GM12874 (cell line): ENCODE data around the gene SLC22A17.

ENCODE experiments used
- CTCF ChIP-seq: IDR thresholded peaks from 2 replicates; pipeline ENCODE4 v1.5.1; 2011; ENCODE audit warnings: low read depth, mild to moderate bottlenecking, control low read depth, low read length, moderate library complexity; ENCODE audit not compliant: insufficient read depth

Gene SLC22A17

DNA sequence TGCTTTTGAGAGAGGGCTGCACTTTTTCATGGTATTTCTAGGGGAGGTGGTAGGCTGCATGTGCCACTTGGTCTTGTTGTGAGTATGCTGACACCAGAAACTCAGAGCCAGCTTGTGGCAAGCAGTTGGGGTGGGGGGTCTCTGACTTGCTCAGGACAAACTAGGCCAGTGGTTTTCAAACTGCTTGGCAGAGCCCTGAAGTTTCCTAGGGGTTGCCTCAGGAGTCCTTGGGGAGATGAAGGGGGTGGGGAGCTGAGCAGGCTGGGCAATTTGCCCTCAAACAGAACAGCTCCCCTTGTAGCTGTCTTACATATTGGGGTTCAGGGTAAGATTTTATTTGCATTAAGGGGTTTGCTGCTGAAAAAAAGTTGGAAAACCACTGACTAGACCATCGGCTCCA lies 42.1 kb downstream of the SLC22A17 start:
- TF ChIP-seq CTCF = no peak

- no peak for TF ChIP-seq CTCF
These were observed 43.8 kb downstream of the SLC22A17 start for GRCh38 chr14:23308721-23309445.

DNA sequence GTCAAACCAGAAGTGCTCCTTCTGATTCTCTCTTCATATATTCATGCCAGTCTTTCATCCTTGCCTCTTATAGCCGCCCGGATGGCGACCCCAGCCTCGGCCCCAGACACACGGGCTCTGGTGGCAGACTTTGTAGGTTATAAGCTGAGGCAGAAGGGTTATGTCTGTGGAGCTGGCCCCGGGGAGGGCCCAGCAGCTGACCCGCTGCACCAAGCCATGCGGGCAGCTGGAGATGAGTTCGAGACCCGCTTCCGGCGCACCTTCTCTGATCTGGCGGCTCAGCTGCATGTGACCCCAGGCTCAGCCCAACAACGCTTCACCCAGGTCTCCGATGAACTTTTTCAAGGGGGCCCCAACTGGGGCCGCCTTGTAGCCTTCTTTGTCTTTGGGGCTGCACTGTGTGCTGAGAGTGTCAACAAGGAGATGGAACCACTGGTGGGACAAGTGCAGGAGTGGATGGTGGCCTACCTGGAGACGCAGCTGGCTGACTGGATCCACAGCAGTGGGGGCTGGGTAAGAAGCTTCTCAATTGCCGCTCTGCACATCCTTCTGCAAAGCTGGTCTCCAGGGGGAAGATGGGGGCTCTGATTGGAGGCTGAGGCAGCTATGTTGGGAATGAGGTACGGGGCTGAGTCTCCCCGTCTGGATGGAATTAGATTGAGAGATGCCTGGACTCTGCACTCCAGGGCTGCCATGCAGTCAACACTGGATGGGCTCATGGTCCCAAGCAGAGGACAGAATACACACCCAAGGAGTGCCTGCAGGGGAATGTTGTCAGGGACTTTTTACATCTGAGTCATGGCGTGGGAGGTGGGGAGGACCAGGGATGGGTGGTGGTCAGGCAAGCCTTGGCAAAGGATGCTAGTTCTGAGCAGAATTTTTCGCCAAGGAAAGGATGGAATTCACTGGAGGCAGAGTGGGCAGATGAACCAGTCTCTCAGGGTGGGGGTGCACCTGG lies 44.7 kb downstream of the SLC22A17 start:
- TF ChIP-seq CTCF = no peak

GRCh38 chr14:23307146-23307530 lies 45.5 kb downstream of the SLC22A17 start:
- TF ChIP-seq CTCF = no peak

GRCh38 chr14:23306412-23307145 lies 46.1 kb downstream of the SLC22A17 start, which contains the start of gene BCL2L2:
Gene BCL2L2 (plus strand): TSS chr14:23306833. CDS start chr14:23307768, 935 bp downstream.
- TF ChIP-seq CTCF = no peak

- TF ChIP-seq CTCF = no peak
These were observed 50.1 kb downstream of the SLC22A17 start, which contains the start of gene PPP1R3E for GRCh38 chr14:23302290-23303225. Gene PPP1R3E (minus strand): TSS chr14:23302859. CDS start chr14:23302576, 283 bp downstream.
